ENCODE results near the gene INTS1.

INTS1 gene

GRCh38 chr7:1503816-1504775 lies at the start of gene INTS1:
INTS1 (minus strand) TSS chr7:1504389; CDS start chr7:1503960, 429 bp downstream.
- DNase-seq (ENCODE audit: low read depth) = peak; percentile 89

GRCh38 chr7:1553512-1554210 lies 49.5 kb upstream of the INTS1 start:
- DNase-seq (ENCODE audit: low read depth) = no peak

- no peak for DNase-seq (ENCODE audit: low read depth)
Observed at GRCh38 chr7:1552200-1552599, 48.0 kb upstream of the INTS1 start.

GRCh38 chr7:1550846-1551155 lies 46.6 kb upstream of the INTS1 start:
- no peak for DNase-seq (ENCODE audit: low read depth)

GRCh38 chr7:1550005-1550845 lies 46.0 kb upstream of the INTS1 start:
- DNase-seq (ENCODE audit: low read depth) = no peak

- DNase-seq (ENCODE audit: low read depth) = no peak
Observed at GRCh38 chr7:1549357-1550004, 45.3 kb upstream of the INTS1 start.

GRCh38 chr7:1548944-1549343 lies 44.8 kb upstream of the INTS1 start:
- DNase-seq (ENCODE audit: low read depth) = no peak

GRCh38 chr7:1548438-1548831 lies 44.2 kb upstream of the INTS1 start:
- no peak for DNase-seq (ENCODE audit: low read depth)

GRCh38 chr7:1547777-1548437 lies 43.7 kb upstream of the INTS1 start:
- no peak for DNase-seq (ENCODE audit: low read depth)

GRCh38 chr7:1546909-1547776 lies 43.0 kb upstream of the INTS1 start:
- no peak for DNase-seq (ENCODE audit: low read depth)

- DNase-seq (ENCODE audit: low read depth) = no peak
Observed at GRCh38 chr7:1546274-1546908, 42.2 kb upstream of the INTS1 start.

- DNase-seq (ENCODE audit: low read depth) = no peak
Observed at GRCh38 chr7:1545417-1546246, 41.4 kb upstream of the INTS1 start.

GRCh38 chr7:1544896-1545416 lies 40.8 kb upstream of the INTS1 start:
- no peak for DNase-seq (ENCODE audit: low read depth)

- DNase-seq (ENCODE audit: low read depth) = no peak
Observed at GRCh38 chr7:1544178-1544895, 40.1 kb upstream of the INTS1 start.

GRCh38 chr7:1543826-1544177 lies 39.6 kb upstream of the INTS1 start:
- DNase-seq (ENCODE audit: low read depth) = no peak

- DNase-seq (ENCODE audit: low read depth) = no peak
Observed at GRCh38 chr7:1542841-1543747, 38.9 kb upstream of the INTS1 start.

- no peak for DNase-seq (ENCODE audit: low read depth)
Observed at GRCh38 chr7:1542329-1542728, 38.1 kb upstream of the INTS1 start.
